Glomerular visceral epithelial cell (primary cell): ENCODE data around the gene PSMD13.
A peak's percentile ranks its signal among the peaks of the same experiment; 100 is the strongest.

Source experiments
- DNase-seq: peaks from one replicate; pipeline ENCODE4 v3.0.0-alpha.2; 2016; ENCODE audit errors: extremely low spot score

Gene PSMD13

GRCh38 chr11:287821-288477 is 51.2 kb downstream of the PSMD13 start:
- DNase-seq: no peak

GRCh38 chr11:288478-289397 is 52.0 kb downstream of the PSMD13 start, which contains the start of gene PGGHG:
TSS of gene PGGHG (plus strand) at chr11:289126. CDS start at chr11:289817, 691 bp downstream.
- peak; percentile 58 for DNase-seq

- no peak for DNase-seq
Observed at GRCh38 chr11:289398-289711, 52.6 kb downstream of the PSMD13 start.

- DNase-seq: no peak
Observed at GRCh38 chr11:289712-290620, 53.2 kb downstream of the PSMD13 start.

GRCh38 chr11:290621-291231 is 54.0 kb downstream of the PSMD13 start:
- no peak for DNase-seq

GRCh38 chr11:291281-292210 is 54.8 kb downstream of the PSMD13 start:
- no peak for DNase-seq

- DNase-seq: no peak
Observed at GRCh38 chr11:292211-293121, 55.7 kb downstream of the PSMD13 start.

- no peak for DNase-seq
Observed at GRCh38 chr11:293271-293851, 56.6 kb downstream of the PSMD13 start.

GRCh38 chr11:293852-294661 is 57.3 kb downstream of the PSMD13 start:
- no peak for DNase-seq

- no peak for DNase-seq
Observed at GRCh38 chr11:294780-295179, 58.0 kb downstream of the PSMD13 start.

GRCh38 chr11:295351-296170 is 58.8 kb downstream of the PSMD13 start:
- DNase-seq: no peak

- no peak for DNase-seq
Observed at GRCh38 chr11:296171-297050, 59.6 kb downstream of the PSMD13 start.

GRCh38 chr11:297051-297585 is 60.3 kb downstream of the PSMD13 start:
- DNase-seq: no peak

- no peak for DNase-seq
Observed at GRCh38 chr11:297586-298405, 61.0 kb downstream of the PSMD13 start.

GRCh38 chr11:298406-299065 is 61.8 kb downstream of the PSMD13 start:
- DNase-seq: no peak
